Neural progenitor cell (in vitro differentiated cells): ENCODE data around the gene TENM3. TPM values are rescaled to one million over a fixed set of nuclear protein-coding genes. Genes with fewer than 3 reads are reported as not detected.
A peak's percentile ranks its signal among the peaks of the same experiment; 100 is the strongest.

ENCODE experiments used
- DNase-seq: peaks from one replicate; pipeline ENCODE4 v3.0.0-alpha.2; 2016; ENCODE audit warnings: low spot score
- H2AFZ ChIP-seq: fragments of 200-600 bp; sonication (generic); replicated peaks from 2 replicates; pipeline ENCODE4 v1.6.1; 2016; ENCODE audit warnings: antibody characterized with exemption
- H3F3A ChIP-seq: fragments of 200-600 bp; sonication (generic); 2 replicates; pipeline ENCODE4 v1.6.1; 2016; ENCODE audit warnings: antibody characterized with exemption, low read depth
- H3K27ac ChIP-seq: fragments of 200-600 bp; sonication (generic); 2 replicates; pipeline ENCODE4 v1.5.1; 2016; ENCODE audit warnings: mild to moderate bottlenecking
- H3K27me3 ChIP-seq: fragments of 200-600 bp; sonication (generic); 2 replicates; pipeline ENCODE4 v1.6.1; 2016; ENCODE audit warnings: mild to moderate bottlenecking, moderate library complexity
- H3K36me3 ChIP-seq: fragments of 200-600 bp; sonication (generic); 2 replicates; pipeline ENCODE4 v1.5.1; 2016
- H3K4me1 ChIP-seq: fragments of 200-600 bp; sonication (generic); 2 replicates; pipeline ENCODE4 v1.6.1; 2016; ENCODE audit warnings: mixed run types
- H3K4me2 ChIP-seq: fragments of 200-600 bp; sonication (generic); 2 replicates; pipeline ENCODE4 v1.6.1; 2016
- H3K4me3 ChIP-seq: fragments of 200-600 bp; sonication (generic); 2 replicates; pipeline ENCODE4 v1.5.1; 2016
- H3K79me2 ChIP-seq: fragments of 200-600 bp; sonication (generic); 2 replicates; pipeline ENCODE4 v1.6.1; 2016; ENCODE audit warnings: low read depth
- H3K9ac ChIP-seq: fragments of 200-600 bp; sonication (generic); 2 replicates; pipeline ENCODE4 v1.6.1; 2016
- H3K9me3 ChIP-seq: fragments of 200-600 bp; sonication (generic); 2 replicates; pipeline ENCODE4 v1.5.1; 2016; ENCODE audit warnings: low read depth
- H4K20me1 ChIP-seq: fragments of 200-600 bp; sonication (generic); 2 replicates; pipeline ENCODE4 v1.6.1; 2016; ENCODE audit warnings: low read depth
- H3K27ac Mint-ChIP-seq: 3 replicates; pipeline ENCODE4 v1.8.0; 2021; ENCODE audit warnings: mixed read lengths
- H3K27me3 Mint-ChIP-seq: 2 replicates; pipeline ENCODE4 v1.8.0; 2022; ENCODE audit warnings: low read depth, mild to moderate bottlenecking, inconsistent platforms, moderate library complexity, mixed read lengths; ENCODE audit not compliant: insufficient read depth
- H3K36me3 Mint-ChIP-seq: 3 replicates; pipeline ENCODE4 v1.8.0; 2021; ENCODE audit warnings: mixed read lengths
- H3K4me1 Mint-ChIP-seq: 3 replicates; pipeline ENCODE4 v1.8.0; 2021; ENCODE audit warnings: mixed read lengths
- H3K4me3 Mint-ChIP-seq: 3 replicates; pipeline ENCODE4 v1.8.0; 2021; ENCODE audit warnings: mild to moderate bottlenecking, moderate library complexity, mixed read lengths
- H3K9me3 Mint-ChIP-seq: 3 replicates; pipeline ENCODE4 v1.8.0; 2020; ENCODE audit warnings: mixed read lengths
- CTCF ChIP-seq: fragments of 200-600 bp; sonication (generic); IDR thresholded peaks from 2 replicates; pipeline ENCODE4 v1.5.1; 2017; ENCODE audit warnings: antibody characterized with exemption, mild to moderate bottlenecking
- EZH2 ChIP-seq: fragments of 200-600 bp; sonication (generic); IDR thresholded peaks from 2 replicates; pipeline ENCODE4 v1.6.1; 2017; ENCODE audit warnings: antibody characterized with exemption, mild to moderate bottlenecking, moderate library complexity
- EZH2phosphoT487 ChIP-seq: fragments of 200-600 bp; sonication (generic); IDR thresholded peaks from 2 replicates; pipeline ENCODE4 v1.6.1; 2017; ENCODE audit warnings: antibody characterized with exemption
- total RNA-seq: library from RNA; depleted of rRNA; stranded (reverse); fragments of >200 nt; gene quantifications from 2 replicates; pipeline ENCODE4 v1.2.3, GENCODE V29; 2015; ENCODE audit warnings: low replicate concordance

TENM3 gene
- total RNA-seq, 1 donor from 2014 or later, result 78.7 TPM

GRCh38 chr4:182451441-182451840 is 208.2 kb downstream of the TENM3 start:
- peak overlapping the region; percentile 86 for H3K4me2 ChIP-seq
- H3K4me3 Mint-ChIP-seq, result peak overlapping the region; percentile 98
- H4K20me1 ChIP-seq, result peaks cover 42% of the 10 kb centered on the region
- peaks cover 51% of the 10 kb centered on the region for H3K4me1 ChIP-seq
- TF ChIP-seq EZH2phosphoT487, result no peak
- no peak for TF ChIP-seq EZH2
- no peak for TF ChIP-seq CTCF
- no peak overlapping the region for H3K9ac ChIP-seq
- peaks cover 21% of the 10 kb centered on the region for H3F3A ChIP-seq
- H3K9me3 ChIP-seq, result no peaks in the 10 kb centered on the region
- DNase-seq, result no peak
- H3K4me3 ChIP-seq, result peak overlapping the region; percentile 68
- H2AFZ ChIP-seq, result no peak overlapping the region
- peaks cover 3% of the 10 kb centered on the region for H3K36me3 ChIP-seq
- peaks cover 73% of the 10 kb centered on the region for H3K79me2 ChIP-seq
- peaks cover 4% of the 10 kb centered on the region for H3K27me3 Mint-ChIP-seq
- H3K27ac Mint-ChIP-seq, result peak overlapping the region; percentile 44
- peaks cover 39% of the 10 kb centered on the region for H3K4me1 Mint-ChIP-seq
- no peaks in the 10 kb centered on the region for H3K9me3 Mint-ChIP-seq
- H3K36me3 Mint-ChIP-seq, result peaks cover 4% of the 10 kb centered on the region
- H3K27me3 ChIP-seq, result peaks cover 16% of the 10 kb centered on the region
- peak overlapping the region; percentile 8 for H3K27ac ChIP-seq

- H3K36me3 ChIP-seq, result peaks cover 3% of the 10 kb centered on the region
- peaks cover 55% of the 10 kb centered on the region for H3K4me1 ChIP-seq
- H3K4me1 Mint-ChIP-seq, result peaks cover 31% of the 10 kb centered on the region
- peaks cover 10% of the 10 kb centered on the region for H3K36me3 Mint-ChIP-seq
- no peak overlapping the region for H2AFZ ChIP-seq
- no peaks in the 10 kb centered on the region for H3K27me3 ChIP-seq
- H4K20me1 ChIP-seq, result peaks cover 45% of the 10 kb centered on the region
- no peak overlapping the region for H3K4me3 Mint-ChIP-seq
- H3K9ac ChIP-seq, result no peak overlapping the region
- no peaks in the 10 kb centered on the region for H3K27me3 Mint-ChIP-seq
- peaks cover 12% of the 10 kb centered on the region for H3F3A ChIP-seq
- no peak overlapping the region for H3K27ac ChIP-seq
- peak; percentile 20 for DNase-seq
- H3K9me3 Mint-ChIP-seq, result no peaks in the 10 kb centered on the region
- TF ChIP-seq CTCF, result no peak
- no peak for TF ChIP-seq EZH2phosphoT487
- TF ChIP-seq EZH2, result no peak
- H3K27ac Mint-ChIP-seq, result no peak overlapping the region
- peaks cover 97% of the 10 kb centered on the region for H3K79me2 ChIP-seq
- H3K4me3 ChIP-seq, result no peak overlapping the region
- no peaks in the 10 kb centered on the region for H3K9me3 ChIP-seq
- H3K4me2 ChIP-seq, result peak overlapping the region; percentile 36
These were observed 210.6 kb downstream of the TENM3 start for GRCh38 chr4:182453830-182454229.

GRCh38 chr4:182454440-182455013 is 211.3 kb downstream of the TENM3 start:
- Histone ChIP-seq H3K4me2 (no peak overlapping the region), H3K79me2 (peaks cover 100% of the 10 kb centered on the region), H3F3A (peaks cover 8% of the 10 kb centered on the region), H3K27me3 (no peaks in the 10 kb centered on the region), H3K27ac (no peak overlapping the region), H3K4me3 (no peak overlapping the region), H3K4me1 (peaks cover 55% of the 10 kb centered on the region), H3K36me3 (peaks cover 3% of the 10 kb centered on the region), H2AFZ (no peak overlapping the region), H3K9me3 (no peaks in the 10 kb centered on the region), H4K20me1 (peaks cover 50% of the 10 kb centered on the region), H3K9ac (no peak overlapping the region)
- Mint-ChIP-seq H3K27me3 (no peaks in the 10 kb centered on the region), H3K9me3 (no peaks in the 10 kb centered on the region), H3K4me3 (no peak overlapping the region), H3K4me1 (peaks cover 31% of the 10 kb centered on the region), H3K36me3 (peaks cover 10% of the 10 kb centered on the region), H3K27ac (no peak overlapping the region)
- DNase-seq, result no peak
- no peak for TF ChIP-seq CTCF
- TF ChIP-seq EZH2, result no peak
- TF ChIP-seq EZH2phosphoT487, result no peak
